C4-2B (cell line): ENCODE data around the gene SEC14L3.
"Not testable (repeated sequence)": the region's sequence is repeated elsewhere in the genome, so short reads cannot be mapped to it uniquely, and the experiment has no call there.

Source experiments
- H3K27ac ChIP-seq: fragments of 450-650 bp; 2 replicates; pipeline ENCODE4 v1.5.1; 2017
- ZFX ChIP-seq: fragments of 450-650 bp; IDR thresholded peaks from 2 replicates; pipeline ENCODE4 v1.6.1; 2017
- TF ChIP-seq, protein P1 (sequence below): fragments of 450-650 bp; conservative IDR thresholded peaks from 2 replicates; pipeline ENCODE4 v1.5.1; 2017; ENCODE audit warnings: mild to moderate bottlenecking

SEC14L3 gene

DNA sequence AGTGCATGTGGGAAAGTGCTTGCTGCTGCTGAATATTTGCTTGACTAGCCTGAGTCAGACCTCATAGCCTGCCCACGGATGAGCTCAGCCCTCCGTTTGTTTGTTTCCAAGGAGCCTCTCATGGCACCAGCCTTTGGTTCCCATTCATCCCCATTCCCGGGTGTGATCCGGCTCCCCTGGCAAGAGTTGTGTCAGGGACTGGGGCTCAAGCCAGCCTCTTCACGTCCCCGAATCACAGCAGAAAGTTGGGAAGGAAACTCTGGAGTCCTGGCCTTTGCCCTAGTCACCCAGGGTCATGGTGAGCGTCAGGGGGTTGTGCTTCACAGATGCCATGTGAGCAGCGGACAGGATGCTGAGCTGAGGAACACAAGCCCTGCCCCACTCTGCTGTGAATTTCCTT is 13.8 kb downstream of the SEC14L3 start:
- no peak overlapping the region for H3K27ac ChIP-seq

DNA sequence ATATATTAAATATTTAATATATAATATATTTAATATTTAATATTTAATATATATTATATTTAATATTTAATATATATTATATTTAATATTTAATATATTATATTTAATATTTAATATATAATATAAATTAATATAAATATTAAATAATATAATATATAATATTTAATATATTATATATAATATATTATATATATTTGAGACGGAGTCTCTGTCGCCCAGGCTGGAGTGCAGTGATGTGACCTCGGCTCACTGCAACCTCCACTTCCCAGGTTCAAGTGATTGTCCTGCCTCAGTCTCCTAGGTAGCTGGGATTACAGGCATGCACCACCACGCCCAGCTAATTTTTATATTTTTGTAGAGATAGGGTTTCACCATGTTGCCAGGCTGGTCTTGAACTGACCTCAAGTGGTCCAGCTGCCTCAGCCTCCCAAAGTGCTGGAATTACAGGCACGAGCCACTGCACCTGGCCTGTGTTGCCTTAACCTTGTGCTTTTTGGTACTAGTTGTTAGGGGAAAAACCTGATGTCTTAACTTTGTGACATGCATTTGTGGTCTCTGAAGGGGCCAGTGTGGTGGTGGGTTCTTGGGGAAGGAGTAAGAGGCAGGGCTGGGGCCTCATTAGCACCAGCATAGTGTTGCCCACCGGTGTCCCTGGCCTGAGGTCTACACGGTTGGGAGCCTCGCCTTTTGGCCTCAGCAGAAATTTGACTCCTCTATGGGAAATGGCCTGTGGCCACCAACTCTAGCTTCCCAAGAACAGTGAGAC is 16.6 kb downstream of the SEC14L3 start:
- TF ChIP-seq ZFX: no peak
- TF ChIP-seq, protein P1, sequence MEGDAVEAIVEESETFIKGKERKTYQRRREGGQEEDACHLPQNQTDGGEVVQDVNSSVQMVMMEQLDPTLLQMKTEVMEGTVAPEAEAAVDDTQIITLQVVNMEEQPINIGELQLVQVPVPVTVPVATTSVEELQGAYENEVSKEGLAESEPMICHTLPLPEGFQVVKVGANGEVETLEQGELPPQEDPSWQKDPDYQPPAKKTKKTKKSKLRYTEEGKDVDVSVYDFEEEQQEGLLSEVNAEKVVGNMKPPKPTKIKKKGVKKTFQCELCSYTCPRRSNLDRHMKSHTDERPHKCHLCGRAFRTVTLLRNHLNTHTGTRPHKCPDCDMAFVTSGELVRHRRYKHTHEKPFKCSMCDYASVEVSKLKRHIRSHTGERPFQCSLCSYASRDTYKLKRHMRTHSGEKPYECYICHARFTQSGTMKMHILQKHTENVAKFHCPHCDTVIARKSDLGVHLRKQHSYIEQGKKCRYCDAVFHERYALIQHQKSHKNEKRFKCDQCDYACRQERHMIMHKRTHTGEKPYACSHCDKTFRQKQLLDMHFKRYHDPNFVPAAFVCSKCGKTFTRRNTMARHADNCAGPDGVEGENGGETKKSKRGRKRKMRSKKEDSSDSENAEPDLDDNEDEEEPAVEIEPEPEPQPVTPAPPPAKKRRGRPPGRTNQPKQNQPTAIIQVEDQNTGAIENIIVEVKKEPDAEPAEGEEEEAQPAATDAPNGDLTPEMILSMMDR: no peak

More for the DNA sequence above, 13.8 kb downstream of the SEC14L3 start:
- TF ChIP-seq, protein P1: no peak
- TF ChIP-seq ZFX: no peak

DNA sequence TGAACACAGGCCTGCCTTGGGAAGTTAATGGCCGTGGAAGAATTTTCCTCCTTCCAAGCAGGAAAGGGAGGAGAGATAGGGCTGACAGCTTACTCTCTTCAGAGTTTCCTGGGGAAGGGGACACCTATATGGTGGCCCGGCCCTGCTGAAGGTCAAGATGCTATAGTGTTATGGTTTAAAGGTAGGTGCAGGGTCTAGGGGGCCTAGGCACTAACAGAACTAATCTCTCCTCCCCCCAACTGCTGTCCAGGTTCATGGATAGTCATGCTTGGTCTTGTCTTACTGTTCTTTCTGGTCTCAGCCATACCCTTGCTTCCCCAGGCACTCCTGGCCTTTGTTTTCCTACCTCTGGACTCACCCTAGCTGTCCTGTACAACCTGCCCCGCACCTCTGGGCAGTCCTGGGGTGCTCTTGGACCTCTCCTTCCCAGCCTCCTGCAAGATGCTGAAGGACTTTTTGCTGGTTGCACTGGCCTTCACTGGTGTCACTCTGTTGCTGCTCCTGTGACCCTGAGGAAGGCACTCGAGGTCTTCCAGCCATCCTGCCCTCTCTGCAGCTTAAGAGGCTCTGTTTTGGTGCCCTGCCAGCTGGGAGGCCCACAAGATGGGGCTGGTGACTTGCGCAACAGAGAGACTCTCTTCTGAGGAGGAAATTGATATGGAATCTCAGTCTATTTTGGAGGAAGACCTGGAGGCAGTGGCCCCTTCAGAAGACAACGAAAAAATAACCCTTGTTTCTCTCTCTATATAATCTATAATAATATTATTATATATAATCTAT is 17.9 kb downstream of the SEC14L3 start:
- TF ChIP-seq, protein P1: no peak
- no peak for TF ChIP-seq ZFX
- H3K27ac ChIP-seq: no peak overlapping the region

More for the DNA sequence above, 16.6 kb downstream of the SEC14L3 start:
- no peak overlapping the region for H3K27ac ChIP-seq

DNA sequence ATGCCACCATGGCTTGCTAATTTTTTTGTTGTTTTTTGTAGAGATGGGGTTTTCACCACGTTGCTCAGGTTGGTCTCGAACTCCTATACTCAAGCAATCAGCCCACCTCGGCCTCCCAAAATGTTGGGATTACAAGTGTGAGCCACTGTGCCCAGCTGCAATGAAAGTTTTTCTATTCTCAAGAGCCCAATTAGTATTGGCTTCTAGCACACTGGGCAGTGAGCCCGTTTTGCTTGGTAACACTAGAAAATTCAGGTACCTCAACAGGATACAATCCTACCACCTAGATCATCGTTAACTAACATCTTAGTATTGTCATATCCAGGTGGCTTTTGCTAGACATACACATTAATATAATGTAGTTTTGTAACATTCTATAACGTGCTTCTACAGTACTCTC is 19.0 kb downstream of the SEC14L3 start:
- H3K27ac ChIP-seq: no peak overlapping the region
- no peak for TF ChIP-seq ZFX
- TF ChIP-seq, protein P1: no peak

DNA sequence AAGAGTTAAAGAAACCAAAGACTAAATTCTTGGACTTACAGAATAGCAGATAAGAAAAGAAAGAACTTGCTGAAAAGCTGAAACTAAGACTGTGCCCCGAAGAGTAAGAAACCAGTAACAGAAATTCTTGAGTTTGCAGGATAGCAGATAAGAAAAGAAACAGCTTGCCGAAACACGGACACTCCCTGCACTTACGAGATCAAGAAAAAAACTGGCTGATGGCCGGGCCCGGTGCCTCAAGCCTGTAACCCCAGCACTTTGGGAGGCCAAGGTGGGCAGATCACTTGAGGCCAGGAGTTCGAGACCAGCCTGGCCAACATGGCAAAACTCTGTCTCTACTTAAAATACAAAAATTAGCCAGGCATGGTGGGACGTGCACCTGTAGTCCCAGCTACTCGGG is 20.3 kb downstream of the SEC14L3 start:
- H3K27ac ChIP-seq: not testable (repeated sequence)

DNA sequence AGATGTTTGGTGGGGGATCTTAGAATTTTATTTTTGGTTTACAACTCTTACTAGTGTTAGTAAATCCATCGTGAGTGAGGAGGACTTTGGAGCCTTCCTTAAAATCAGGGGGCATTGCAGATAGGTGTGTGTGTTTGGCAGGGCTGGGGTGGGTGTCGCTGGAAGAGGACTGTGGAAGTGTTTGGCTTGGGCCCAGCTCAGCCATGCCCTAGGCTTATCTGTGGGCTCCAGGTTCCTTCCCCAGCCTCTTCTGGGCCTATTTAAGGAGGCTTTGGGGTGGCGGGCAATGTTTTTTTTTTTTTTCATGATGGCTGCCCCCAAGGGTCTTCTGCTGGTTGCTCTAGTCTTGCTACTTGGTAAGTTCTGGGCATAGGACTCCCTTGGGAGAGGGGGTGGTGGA is 24.2 kb downstream of the SEC14L3 start:
- no peak for TF ChIP-seq ZFX
- TF ChIP-seq, protein P1: no peak
- no peak overlapping the region for H3K27ac ChIP-seq

DNA sequence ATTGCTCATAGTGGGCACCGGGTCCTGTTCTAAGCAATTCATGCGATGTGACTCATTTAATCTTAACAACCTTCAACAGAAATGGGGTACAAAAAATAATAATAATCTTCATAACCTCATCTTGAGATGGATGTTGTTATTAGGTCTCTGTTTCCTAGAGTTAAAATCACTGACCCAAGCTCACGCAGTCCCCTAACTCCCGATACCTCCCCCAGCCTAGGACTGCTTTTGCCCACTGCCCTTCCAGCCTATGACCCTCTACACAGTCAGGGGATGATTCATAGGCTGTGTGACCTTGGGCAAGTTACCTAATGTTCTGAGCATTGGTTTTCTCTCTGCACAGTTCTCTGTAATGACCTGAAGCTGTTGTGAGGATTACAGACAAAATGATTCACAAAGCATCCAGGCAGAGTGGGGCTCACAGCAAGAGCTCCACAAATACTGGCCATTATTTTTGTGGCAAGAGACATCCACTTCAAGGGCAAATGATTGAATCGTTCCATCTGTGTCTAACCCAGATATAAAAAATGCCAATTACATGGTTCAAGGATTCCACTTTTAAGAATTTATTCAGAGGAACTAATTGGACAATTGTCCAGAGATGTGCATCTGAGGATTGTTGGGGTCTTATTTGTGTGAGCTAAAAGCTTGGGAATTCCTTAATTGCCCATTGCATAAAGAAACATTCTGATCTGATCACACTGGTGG is 26.2 kb downstream of the SEC14L3 start:
- no peak overlapping the region for H3K27ac ChIP-seq
- no peak for TF ChIP-seq ZFX
- TF ChIP-seq, protein P1: peak; percentile 61
